Stimulated activated naive CD4-positive, alpha-beta T cell treated with Interleukin-2 at 50 U/mL for 16 hours (primary cell): ENCODE data around the gene MEI1.
"Not testable (repeated sequence)": the region's sequence is repeated elsewhere in the genome, so short reads cannot be mapped to it uniquely, and the experiment has no call there.

Experiments
- DNase-seq: peaks from one replicate; lab custom pipeline; 2025; lab: John Stamatoyannopoulos, UW

The MEI1 gene

DNA sequence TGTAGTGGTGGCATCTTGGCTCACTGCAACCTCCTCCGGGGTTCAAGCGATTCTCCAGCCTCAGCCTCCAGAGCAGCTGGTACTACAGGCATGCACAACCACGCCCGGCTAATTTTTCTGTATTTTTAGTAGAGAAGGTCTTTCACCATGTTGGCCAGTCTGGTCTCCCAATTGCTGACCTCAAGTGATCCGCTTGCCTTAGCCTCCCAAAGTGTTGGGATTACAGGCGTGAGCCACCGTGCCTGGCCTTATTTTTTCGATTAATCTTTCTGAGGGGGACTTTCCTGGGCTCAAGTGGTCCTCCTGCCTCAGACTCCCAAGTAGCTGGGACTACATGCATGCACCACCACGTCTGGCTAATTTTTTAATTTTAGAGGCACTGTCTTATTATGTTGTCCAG is 16.3 kb upstream of the MEI1 start:
- DNase-seq, result no peak

DNA sequence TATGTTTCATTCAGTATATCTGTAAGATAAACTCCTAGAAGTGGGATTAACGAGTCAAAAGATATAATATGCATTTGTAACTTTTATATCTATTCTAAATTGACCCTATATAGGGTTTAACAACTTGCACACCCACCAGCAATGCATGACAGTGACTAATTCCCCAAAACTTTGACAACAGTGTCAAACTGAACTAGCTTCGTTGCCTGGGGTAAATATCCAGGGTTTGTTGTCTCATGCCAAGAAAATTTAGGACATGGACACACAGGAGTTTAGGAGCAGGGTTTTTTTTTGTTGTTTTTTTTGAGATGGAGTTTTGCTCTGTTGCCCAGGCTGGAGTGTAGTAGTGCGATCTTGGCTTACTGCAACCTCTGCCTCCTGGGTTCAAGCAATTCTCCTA is 15.7 kb upstream of the MEI1 start:
- DNase-seq, result no peak

DNA sequence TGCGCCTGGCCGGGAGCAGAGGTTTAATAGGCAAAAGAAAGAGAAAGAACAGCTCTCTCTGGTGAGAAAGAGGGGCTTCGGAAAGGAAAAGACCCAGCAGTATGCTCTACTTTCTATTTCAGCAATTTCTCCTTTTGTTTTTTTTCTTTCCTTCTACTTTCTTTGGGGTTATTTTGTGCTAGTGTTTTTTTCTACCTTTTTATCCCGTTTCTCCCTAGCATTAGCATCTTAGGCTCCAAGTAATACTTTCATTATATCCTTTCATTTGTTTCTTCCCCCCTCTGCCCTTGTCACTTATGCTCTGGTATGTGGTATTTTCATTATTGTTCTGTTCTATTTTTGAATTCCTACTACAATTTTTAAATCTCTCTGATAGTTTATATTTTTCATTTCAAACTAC is 15.1 kb upstream of the MEI1 start:
- no peak for DNase-seq

DNA sequence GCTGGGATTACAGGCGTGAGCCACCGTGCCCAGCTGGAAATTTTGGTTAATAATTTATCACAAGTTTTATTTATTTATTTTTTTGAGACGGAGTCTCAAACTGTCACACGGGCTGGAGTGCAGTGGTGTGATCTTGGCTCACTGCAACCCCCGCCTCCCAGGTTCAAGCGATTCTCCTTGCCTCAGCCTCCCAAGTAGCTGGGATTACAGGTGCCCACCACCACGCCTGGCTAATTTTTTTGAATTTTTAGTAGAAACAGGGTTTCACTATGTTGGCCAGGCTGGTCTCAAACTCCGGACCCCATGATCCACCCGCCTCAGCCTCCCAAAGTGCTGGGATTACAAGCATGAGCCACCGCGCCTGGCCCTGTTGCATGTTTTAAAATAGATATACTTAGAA is 12.4 kb upstream of the MEI1 start:
- not testable (repeated sequence) for DNase-seq

DNA sequence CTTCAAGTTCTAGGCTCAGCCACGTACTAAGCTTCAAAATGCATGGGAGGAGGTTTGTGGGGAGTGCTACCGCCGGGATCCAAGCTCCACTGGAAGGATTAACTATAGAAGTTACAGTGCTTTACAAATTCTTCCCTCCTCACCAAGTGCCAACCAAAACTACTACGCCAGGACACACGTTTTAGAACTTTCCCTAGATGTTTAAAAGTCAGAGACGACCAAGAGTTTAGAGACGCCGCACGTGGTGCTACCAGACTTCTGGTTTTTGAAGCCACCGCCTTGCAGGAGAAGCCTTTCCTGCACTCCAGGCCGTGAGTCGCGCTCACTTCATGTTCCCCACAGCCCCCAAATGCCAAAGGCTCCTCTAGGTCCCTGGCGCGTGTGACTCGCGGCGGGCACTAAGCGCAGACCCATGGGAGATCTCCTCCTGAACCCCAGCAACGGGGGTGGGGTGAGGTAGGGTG is 11.4 kb upstream of the MEI1 start:
- no peak for DNase-seq

DNA sequence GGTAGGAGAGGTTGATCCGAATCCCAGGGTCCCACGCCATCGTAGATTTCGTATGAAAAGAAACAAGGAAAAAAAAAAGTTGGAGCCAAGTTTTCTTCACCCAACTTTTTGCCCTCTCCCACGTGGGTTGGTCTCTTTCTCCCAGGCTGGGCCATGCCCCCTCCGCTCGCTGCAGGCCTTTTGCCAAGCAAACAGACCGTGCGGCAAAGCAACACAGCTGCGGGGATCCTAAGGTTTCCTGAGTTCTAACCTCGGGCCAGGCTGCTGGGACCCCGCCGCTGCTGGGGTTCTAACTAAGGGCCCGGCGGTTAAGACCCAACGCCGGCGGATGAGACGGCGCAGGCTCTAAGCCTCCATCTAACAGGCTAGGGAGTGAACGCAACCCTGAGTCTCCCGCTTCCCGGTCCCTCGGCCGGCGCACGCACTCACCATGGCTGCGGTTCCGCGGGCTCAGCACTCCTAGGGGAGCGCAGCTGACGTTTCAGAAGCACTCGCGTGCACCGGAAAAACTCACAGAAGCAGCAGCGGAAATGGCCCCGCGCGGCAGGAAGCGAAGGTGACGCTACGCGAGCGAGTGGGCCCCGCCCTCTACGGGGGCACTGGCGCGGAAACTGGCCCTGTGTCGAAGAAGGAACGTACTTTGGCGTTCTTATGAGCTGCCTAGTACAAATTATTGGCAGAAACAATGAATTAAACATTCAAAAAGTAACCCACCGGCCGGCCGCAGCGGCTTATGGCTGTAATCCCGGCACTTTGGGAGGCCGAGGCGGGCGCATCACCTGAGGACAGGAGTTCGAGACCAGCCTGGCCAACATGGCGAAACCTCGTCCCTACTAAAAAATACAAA is 10.7 kb upstream of the MEI1 start, which contains the start of gene SNU13:
Gene SNU13, minus strand, starts transcription at position 503 of the 847 bp plus-strand sequence. Its CDS starts 71 bp downstream, at position 432.
- DNase-seq, result peak; percentile 92

DNA sequence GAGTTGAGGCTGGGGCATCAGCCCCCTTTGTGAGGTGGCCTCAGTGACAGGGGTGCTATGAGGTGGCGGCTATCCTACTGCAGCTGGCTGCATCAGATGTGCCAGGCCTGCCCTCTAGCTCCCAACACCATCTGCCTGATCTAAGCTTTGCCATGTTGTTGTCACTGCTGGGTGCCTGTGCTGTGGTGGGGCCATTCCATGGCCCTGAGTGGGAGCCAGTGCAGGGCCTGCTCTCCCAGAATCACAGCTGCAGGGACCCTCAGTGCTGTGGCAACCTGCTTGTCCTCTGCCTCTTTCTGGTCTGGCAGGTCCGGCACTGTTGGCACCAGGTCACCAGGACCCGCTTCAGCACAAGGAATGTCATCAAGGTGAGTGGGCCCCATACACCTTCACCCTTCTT is 8.8 kb upstream of the MEI1 start:
- DNase-seq, result no peak

DNA sequence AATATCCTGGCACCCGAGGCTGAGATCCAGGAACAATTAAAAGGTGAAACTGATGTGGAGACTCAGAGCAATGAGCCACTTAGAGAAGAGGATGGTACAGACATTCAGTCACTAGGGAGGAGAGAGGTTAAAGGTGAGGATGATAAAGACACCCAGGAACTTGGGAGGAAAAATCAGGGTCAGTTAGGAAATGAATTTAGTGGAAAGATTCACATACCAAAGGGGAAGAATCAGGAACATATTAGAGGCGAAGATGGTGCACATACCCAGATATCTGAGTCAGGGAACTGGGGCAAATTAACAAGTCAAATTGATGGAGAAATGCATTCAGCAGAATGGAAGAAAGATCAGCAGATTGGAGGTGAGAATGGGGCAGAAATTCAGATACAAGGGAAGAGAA is 4.1 kb upstream of the MEI1 start:
- DNase-seq, result no peak

DNA sequence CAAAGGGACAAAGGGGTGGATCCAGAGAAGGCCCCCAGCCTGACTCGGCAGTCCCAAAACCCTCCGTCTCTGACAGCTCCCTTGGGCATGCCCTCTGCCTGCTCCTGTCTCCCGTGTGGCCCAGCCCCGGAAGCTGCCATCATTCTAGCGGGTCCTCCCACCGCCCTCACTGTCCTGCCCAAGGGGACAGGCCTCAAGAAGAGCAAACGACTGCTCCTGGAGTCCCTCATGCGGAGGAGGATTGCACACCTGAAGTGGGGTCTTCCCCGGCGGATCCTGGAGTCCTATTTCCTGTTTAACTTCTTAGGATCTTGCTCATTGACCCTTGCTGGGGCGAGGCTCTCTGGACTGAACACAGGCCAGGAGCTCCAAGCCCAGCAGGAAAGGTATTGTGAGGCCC is 2.6 kb upstream of the MEI1 start:
- DNase-seq, result no peak

DNA sequence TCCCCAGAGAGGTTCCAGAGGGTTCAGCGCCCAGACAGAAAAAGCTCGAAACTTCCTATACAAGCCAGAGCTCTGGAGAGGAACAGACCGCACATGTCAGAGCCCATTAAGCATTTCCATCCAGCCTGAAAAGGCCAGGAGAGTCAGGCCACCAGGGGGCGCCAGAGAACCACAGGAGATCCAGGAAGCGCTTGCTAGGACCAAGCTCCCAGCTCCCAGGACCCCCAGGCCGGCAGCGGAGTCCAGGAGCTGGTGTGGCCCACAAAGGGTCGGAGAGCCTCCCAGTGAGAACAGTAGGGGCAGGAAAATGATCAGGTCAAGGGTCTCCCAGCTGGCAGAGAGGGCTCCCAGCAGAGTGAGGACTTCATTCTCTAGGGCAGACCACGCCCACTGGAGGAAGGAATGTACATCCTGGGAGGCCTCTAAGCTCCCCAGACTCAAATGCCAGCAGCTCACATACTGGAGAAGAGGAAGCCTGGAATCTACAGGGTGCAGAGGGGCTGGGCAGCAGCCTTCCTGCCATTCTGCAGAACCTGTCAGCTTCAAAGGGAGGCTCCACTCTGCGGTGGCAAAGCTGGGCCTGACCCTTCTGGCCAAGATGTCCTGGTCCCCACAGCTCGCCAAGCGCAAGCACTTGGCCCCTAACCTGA is 2.1 kb upstream of the MEI1 start:
- DNase-seq, result peak; percentile 90

DNA sequence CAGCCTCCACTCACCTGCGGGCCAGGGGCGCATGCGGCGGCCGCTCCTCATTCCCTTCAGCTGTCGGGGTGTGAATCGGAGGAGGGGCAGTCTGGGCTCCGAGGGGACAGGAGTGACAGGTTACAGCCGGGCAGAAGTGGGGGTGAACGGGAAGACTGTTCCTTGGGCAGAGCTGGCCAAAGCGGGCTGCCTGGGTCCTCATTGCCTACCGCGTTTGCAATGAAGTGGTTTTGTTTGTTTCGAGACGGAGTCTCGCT is 733 bp downstream of the MEI1 start:
- no peak for DNase-seq

DNA sequence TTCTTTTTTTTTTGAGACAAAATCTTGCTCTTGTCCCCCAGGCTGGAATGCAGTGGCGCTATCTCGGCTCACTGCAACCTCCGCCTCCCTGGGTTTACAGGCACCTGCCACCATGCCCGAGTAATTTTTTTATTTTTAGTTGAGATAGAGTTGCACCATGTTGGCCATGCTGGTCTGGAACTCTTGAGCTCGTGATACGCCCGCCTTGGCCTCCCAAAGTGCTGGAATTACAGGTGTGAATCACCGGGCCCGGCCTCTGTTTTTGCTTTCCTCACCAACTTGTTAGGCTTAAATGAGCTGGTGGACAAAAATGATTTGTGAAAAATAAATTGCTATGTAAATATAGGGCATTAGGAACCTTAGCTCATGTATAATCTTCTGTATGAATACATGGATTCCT is 3.5 kb downstream of the MEI1 start:
- no peak for DNase-seq

DNA sequence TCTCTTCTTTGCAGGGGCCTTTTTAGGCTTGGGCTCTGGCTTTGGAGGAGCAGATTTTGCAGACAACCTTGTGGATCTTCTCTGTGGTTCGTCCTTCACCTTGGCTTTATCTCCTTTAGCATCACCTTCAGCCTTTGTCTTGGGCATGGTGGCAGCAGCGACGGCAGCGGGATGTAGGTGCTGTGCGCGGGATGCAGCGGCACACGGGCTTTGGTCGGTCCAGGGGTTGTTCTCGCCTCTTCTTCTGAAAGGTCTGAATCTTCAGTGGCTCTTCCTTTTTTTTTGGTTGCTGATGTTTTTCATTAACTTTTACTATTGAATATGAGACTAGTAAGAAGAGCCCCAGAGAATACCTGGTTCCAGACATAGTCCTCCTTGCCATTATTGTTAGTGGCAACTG is 10.0 kb downstream of the MEI1 start:
- no peak for DNase-seq

DNA sequence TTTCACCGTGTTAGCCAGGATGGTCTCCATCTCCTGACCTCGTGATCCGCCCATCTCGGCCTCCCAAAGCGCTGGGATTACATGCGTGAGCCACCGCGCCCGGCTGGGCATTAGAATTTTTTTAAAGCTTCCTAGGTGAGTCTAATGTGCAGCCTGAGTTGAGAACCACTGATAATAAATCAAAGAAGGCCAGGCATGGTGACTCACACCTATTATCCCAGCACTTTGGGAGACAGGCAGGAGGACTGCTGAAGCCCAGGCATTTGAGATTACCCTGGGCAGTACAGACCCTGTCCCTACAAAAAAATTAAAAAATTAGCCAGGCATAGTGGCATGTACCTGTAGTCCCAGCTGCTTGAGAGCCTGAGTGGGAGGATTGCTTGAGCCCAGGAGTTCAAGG is 13.7 kb downstream of the MEI1 start:
- DNase-seq, result no peak

DNA sequence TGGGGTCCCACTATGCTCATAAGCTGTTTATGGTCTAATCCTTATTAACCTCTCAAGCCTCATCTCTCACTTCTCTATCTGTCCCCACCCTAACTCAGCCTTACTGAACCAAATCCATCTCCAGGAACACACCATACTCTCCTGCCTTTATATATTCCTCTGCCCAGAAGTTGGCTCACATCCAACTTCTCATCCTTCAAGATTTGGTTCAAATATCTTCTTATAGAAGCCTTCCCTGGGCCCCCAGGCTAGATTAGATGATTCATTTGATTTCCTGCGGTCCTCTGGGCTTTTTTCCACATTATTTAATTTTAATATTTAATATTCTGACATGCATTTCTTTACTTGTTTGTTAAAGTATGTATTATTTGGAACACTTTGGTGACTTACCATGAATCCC is 23.2 kb downstream of the MEI1 start:
- no peak for DNase-seq

DNA sequence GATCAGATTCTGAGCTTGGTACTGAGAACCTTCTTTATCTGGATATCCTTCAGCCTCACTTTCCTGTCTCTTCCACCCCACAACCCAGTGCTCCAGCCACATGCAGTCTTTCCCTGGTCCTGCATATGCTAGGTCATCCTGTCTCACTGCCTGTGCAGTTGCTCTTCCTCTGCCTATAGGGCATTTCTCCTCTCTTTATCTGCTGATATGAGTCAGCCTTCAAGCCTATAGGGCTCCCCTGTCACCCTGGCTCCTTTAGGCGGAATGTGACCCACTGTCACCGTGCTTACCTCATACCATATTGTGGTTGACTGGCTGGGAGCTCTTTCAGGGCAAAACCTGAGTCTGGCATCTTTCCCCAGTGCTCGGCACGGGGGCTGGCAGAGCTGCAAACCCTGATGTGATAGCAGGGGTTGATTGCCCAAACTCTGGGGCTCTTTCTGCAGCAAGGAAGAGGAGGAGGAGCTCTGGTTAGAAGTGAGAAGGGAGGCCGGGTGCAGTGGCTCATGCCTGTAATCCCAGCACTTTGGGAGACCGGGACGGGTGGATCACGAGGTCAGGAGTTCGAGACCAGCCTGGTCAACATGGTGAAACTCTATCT is 26.3 kb downstream of the MEI1 start:
- DNase-seq, result no peak

DNA sequence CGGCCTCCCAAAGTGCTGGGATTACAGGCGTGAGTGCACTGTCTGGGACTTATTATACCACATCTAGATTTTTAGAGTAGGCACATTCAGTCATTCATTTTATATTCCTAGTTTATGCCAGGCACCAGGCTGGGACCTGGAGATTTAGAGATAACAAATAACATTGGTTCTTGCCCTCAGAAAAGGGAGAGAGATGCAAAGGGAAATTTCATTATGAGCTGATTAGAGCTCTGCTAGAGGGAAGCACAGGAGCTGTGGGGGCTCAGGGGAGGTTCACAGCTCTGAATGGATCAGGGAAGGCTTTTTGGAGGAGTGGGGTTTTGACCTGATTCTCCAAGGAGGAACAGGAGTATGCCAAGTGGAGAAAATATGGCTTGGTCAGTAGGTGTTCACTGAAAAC is 32.3 kb downstream of the MEI1 start:
- no peak for DNase-seq

DNA sequence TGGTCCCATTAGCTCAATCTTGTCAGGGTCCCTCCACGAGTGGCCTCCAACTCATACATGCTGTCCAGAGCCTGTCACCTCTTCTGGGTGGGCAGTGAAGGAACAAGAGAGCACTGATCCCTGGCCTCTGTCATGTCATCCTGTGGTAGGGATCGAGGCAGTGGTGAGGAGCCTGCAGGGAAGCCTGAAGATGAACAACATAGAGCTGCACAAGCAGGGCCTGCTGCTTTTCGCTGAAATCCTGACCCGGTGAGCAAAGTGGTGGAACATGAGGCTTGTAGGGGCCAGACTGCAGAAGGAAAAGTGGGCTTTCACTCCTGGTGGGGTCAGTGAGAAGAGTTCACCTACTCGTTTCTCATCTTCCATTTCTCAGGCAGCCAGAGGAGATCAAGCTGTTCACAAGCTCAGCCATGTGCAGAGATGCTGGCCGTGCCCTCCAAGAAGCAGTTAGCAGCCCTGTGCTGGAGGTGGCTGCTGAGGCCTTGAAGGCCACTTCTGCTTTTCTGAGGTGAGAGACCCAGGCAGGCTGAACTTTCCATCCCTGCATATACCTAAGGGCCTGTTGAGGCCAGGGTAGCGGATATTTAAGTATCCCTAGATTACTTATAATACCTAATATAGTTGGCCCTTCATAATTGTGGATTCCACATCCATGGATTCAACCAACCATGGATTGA is 32.9 kb downstream of the MEI1 start:
- DNase-seq, result no peak

DNA sequence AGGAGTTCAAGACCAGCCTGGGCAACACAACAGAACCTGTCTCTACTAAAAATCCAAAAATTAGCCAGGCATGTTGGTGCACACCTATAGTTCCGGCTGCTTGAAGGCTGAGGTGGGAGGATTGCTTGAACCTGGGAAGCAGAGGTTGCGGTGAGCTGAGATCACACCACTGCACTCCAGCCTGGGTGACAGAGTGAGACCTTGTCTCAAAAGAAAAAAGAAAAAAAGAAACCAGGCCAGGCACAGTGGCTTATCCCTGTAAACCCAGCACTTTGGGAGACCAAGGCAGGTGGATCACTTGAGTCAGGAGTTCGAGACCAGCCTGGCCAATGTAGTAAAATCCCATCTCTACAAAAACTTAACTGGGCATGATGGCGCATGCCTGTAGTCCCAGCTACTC is 33.9 kb downstream of the MEI1 start:
- DNase-seq, result not testable (repeated sequence)

DNA sequence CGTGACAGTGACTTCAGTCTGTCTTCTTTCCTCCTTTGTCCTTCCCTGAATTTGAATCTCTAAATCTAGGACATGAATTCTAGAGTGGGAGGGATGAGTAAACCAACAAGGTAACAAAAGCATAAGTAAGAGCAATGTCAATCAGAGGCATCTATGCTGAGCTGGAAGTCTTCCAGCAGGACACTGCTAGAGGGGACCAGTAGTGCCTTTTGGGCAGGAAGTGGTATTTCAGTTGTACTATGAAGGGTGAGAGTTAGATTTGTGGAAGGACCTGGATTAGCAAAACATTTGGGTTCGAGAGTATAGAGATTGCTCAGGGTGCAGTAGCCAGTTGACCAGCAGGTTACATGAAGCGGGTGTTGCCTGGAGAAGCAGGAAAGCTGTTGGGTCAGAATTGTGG is 40.3 kb downstream of the MEI1 start:
- no peak for DNase-seq

DNA sequence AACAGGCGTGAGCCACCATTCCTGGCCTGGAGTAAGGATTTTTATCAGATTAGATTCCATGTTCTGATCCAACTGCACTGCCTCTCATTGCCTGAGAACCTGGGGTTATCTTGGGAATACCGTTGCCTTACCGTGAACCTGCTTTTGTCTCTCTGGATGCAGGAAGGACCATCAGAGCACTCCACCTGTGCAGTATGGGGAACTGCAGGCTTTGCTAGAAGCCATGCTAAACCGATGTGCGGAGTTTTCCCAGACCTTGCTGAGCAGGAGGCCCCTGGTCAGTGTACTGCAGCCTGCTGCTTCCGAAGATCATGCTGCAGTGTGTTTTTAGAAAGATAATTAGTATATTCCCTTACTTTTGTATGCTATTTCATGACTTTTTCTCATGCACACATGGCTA is 43.6 kb downstream of the MEI1 start:
- DNase-seq, result no peak

DNA sequence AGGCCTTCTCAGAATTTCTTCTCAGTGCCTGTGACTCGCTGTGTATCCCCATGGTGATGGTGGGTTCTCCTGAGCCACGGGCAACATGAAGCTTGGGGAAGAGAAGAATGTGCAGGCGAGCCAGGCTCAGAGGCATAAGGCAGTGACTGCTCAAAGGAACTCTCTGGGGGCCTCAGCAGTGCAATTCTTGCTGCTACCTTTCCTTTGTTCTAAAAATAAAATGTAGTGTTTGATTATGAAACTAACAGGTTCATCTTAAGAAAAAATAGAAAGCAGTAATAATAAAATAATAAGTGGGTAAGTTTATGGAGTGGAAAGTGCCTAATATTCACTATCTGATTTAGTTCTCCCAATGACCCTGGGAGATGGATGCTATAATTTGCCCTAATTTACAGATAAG is 46.7 kb downstream of the MEI1 start:
- no peak for DNase-seq
